Measurements from ENCODE around the gene LCN1.
"Not testable (repeated sequence)": the region's sequence is repeated elsewhere in the genome, so short reads cannot be mapped to it uniquely, and the experiment has no call there.

The LCN1 gene

DNA sequence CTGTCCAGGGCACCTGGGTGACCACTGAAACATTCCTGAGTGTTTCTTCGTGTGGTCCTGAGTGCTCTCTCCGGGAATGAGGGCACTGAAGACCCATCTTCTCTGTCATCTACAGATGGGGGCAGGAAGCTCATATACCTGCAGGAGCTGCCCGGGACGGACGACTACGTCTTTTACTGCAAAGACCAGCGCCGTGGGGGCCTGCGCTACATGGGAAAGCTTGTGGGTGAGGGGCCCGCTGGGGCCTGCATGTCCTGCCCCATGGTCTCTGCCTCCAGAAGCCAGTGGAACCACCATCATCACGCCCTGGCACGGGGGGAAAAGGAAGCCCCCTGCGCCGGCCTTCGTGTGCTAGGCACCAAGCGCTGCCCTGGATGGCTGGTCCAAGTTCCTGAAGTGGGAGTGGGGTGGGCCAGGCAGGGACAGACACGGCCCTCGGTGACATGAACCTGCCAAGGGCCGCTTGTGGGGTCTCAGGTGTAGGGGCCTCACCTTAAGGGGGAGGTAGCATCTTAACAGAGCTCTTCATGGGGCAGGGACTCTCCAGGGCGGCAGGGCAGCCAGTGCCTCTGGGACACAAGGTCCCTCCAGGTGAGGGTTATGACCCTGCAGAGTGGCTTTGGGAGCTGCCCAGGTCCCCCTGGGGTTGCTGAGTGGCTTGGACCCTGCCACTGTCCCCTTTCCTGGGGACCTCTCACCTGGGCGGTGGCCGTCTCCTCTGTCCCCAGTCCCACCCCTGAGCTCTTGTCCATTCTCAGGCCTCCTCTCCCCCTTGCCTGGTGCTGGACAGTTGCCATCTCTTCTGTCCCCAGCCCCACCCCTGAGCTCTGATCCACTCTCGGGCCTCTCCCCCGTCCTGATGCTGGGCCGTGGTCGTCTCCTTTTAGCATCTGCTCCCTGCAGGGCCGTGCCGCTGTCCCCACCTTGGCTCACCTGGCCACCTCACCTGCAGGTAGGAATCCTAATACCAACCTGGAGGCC, 26.8 kb downstream of the LCN1 start:
- TF ChIP-seq, protein P1, sequence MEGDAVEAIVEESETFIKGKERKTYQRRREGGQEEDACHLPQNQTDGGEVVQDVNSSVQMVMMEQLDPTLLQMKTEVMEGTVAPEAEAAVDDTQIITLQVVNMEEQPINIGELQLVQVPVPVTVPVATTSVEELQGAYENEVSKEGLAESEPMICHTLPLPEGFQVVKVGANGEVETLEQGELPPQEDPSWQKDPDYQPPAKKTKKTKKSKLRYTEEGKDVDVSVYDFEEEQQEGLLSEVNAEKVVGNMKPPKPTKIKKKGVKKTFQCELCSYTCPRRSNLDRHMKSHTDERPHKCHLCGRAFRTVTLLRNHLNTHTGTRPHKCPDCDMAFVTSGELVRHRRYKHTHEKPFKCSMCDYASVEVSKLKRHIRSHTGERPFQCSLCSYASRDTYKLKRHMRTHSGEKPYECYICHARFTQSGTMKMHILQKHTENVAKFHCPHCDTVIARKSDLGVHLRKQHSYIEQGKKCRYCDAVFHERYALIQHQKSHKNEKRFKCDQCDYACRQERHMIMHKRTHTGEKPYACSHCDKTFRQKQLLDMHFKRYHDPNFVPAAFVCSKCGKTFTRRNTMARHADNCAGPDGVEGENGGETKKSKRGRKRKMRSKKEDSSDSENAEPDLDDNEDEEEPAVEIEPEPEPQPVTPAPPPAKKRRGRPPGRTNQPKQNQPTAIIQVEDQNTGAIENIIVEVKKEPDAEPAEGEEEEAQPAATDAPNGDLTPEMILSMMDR (IDR thresholded peaks at IDR 0.05; ENCODE audit: low read depth, low read length, missing control alignments) = no peak
- H3K4me3 ChIP-seq (ENCODE audit: low read depth, low read length) = no peak overlapping the region
- no peak for DNase-seq (ENCODE audit: low read depth)

DNA sequence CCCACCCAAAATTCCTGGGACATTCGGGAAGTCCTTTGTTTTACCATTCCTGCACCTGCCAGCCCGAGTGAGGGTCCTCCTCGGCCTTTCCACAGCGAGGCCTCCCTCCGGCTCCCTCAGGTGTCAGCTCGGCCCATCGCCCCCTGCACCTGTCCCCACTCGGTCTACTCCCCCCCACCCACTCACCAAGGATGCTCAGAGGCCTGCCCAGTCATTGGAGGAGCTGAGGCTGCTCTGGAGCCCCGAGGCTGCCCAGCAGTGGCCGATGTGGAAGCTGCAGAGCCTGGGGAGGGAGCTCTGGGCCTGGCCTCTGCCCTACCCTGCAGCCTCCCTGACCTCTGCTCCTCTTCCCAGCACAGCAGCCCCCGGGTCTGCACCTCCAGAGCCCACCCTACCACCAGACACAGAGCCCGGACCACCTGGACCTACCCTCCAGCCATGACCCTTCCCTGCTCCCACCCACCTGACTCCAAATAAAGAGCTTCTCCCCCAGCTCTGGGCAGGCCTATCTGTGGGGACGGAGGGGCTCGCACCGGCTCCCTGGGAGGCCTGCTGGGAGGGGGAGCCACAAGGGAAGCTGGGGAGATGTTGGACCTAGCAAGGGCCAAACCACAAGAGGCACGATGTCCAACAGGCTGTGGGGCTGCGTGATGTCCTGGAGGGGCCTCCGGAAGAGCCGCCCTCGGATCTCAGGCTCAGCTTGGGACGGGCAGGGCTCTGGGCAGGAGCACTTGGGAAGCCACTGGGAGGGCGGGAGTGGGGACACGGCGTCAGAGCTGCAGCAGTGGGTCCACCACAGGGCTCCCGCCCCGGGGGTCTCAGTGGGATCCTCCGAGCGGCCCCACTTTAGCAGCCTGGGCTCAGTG, 28.5 kb downstream of the LCN1 start:
- DNase-seq (ENCODE audit: low read depth); H3K4me3 ChIP-seq (ENCODE audit: low read depth, low read length): not testable (repeated sequence)

DNA sequence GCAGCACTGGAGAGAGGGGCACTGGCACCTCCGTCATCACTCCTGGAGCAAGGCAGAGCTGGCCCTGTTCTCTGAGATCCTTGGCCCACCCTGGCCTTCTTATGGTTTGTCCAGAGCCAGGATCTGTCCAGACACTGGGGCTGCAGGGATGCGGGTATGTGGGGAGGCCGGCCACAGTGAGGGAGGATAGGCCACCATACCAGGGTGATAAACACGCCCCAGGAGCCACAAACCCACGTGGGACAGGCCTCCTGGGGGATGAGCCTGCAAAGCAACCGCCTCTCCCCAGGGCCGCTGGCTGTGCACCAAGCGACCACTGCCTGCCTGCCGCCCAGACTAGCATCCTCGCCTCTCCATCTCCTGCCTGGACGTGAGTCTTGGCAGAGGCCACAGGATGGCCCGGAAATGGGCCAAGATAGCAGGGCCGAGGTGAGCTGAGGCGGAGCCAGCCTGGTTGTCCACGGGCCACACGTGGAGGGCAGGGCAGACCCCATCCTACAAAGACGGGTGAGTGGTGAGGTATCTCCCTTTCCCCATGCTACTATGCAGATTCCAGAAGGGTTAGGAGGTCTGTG, 29.2 kb downstream of the LCN1 start:
- H3K4me3 ChIP-seq (ENCODE audit: low read depth, low read length) = no peak overlapping the region
- no peak for DNase-seq (ENCODE audit: low read depth)
- TF ChIP-seq, protein P1 (IDR thresholded peaks at IDR 0.05; ENCODE audit: low read depth, low read length, missing control alignments) = no peak

DNA sequence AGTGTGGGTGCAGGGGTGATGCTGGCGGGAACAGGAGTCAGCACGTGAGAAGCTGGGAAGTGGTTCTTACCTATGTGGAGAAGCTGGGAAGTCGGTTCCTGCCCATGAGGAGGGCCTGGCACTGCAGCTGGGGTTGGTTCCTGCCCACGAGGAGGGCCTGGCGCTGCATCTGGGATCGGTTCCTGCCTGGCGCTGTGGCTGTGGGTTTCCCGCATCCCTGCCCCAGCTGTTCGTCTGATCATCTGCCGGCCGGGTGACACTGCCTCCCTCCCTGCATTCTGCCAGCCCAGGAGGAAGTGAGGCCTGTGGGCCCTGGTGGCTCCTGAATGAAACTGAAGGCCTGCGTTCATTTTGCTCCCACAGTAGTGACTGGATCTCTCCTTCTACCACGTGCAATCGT, 29.8 kb downstream of the LCN1 start:
- no peak overlapping the region for H3K4me3 ChIP-seq (ENCODE audit: low read depth, low read length)
- no peak for DNase-seq (ENCODE audit: low read depth)
- TF ChIP-seq, protein P1 (IDR thresholded peaks at IDR 0.05; ENCODE audit: low read depth, low read length, missing control alignments) = no peak

DNA sequence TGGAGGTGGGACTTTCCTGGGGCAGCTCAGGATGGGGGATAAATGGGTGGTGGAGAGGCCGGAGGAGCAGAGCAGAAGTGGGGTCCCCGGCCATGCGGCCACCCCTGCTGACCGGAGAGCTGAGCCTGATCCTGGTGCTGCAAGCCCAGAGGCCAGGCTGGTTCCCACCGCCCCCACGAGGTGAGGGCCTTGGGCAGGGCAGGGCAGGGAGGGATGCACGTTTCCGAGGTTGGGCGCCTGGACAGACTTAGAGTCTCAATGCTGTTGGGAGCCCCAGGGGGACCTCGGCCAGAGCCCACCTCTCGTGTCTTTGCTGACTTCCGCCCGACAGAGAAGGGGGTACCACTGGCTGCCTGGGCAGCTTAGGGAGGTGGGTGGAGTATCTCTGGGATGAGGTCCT, 30.2 kb downstream of the LCN1 start:
- H3K4me3 ChIP-seq (ENCODE audit: low read depth, low read length) = no peak overlapping the region
- no peak for DNase-seq (ENCODE audit: low read depth)
- TF ChIP-seq, protein P1 (IDR thresholded peaks at IDR 0.05; ENCODE audit: low read depth, low read length, missing control alignments) = no peak

DNA sequence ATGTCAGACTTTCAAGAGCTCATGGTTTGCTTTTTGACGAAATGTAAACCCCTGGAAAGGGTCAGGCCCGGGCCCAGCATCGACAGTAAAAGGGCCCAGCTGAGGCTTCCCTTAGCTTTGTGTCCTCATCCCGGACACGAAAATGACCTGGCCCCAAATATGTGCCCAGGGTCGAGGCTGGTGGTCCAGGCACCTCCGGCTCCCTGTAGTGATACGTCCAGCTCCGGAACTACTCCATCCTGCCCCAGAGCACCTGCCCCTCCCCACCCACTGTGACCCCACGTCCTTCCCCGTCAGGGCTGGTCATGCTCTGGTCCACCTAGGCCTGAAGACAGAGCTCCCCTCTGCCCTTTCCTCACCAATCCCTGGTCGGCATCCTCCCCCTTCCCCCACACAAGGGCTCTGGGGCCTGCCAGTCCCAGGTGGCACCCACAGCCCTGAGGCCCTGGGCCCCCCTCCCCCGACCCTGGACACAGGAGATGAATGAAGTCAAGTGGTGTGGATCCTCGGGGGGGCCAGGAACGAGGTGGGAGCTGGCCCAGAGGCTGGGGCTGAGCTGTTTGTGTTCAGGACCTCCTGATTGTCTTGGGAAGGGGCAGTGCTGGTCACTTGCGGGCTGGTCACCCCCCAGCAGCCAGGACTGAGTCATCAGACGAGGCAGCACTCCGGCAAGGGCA, 30.9 kb downstream of the LCN1 start:
- no peak overlapping the region for H3K4me3 ChIP-seq (ENCODE audit: low read depth, low read length)
- TF ChIP-seq, protein P1 (IDR thresholded peaks at IDR 0.05; ENCODE audit: low read depth, low read length, missing control alignments) = no peak
- DNase-seq (ENCODE audit: low read depth) = no peak

Measured in GM12864 (cell line).